ENCODE results near the gene ANKRD30B. TPM values are rescaled to one million over a fixed set of nuclear protein-coding genes. Genes with fewer than 3 reads are reported as not detected.

Gene ANKRD30B
- total RNA-seq, 1 experiment from 2014 or later: not detected

- POLR2A ChIA-PET: no interaction called here
- in situ Hi-C loops (cut with HindIII; ENCODE audit: low pct_unique_long_range_greater_than_20kb, low sequenced_read_pairs): no loop called here
- no peak for ATAC-seq
These were observed 21.4 kb downstream of the ANKRD30B start for GRCh38 chr18:14769381-14769780.

GRCh38 chr18:14776801-14777200 is 28.8 kb downstream of the ANKRD30B start:
- CTCF ChIA-PET: no interaction called here
- Histone ChIP-seq H3K4me3 (ENCODE audit: low read depth in 2 of 2, low read length in 2 of 2) (no peak overlapping the region), H3K9me3 (ENCODE audit: control insufficient read depth, insufficient read depth, low read depth, low read length) (no peaks in the 10 kb centered on the region), H3K27ac (ENCODE audit: low read length) (no peak overlapping the region), H3K4me1 (ENCODE audit: control insufficient read depth, insufficient read depth, low read length) (no peaks in the 10 kb centered on the region), H3K36me3 (ENCODE audit: control insufficient read depth, insufficient read depth, low read length) (no peaks in the 10 kb centered on the region), H3K27me3 (ENCODE audit: control insufficient read depth, insufficient read depth, low read length) (no peaks in the 10 kb centered on the region)
- DNase-seq (ENCODE audit: low read depth, low spot score): no peak
- intact Hi-C loops (cut with micrococcal nuclease; ENCODE audit: unreplicated experiment) (no loop called here), in situ Hi-C loops (cut with HindIII; ENCODE audit: low pct_unique_long_range_greater_than_20kb, low sequenced_read_pairs) (no loop called here)
- POLR2A ChIA-PET: no interaction called here
- ATAC-seq: no peak
- TF ChIP-seq SIN3A (IDR thresholded peaks at IDR 0.05; ENCODE audit: borderline replicate concordance, insufficient read depth, low read depth, low read length): no peak
- TF ChIP-seq REST (IDR thresholded peaks at IDR 0.05; ENCODE audit: insufficient read depth in 1 of 2, low read depth in 2 of 2, low read length in 1 of 2): no peak
- TF ChIP-seq POLR2AphosphoS5 (IDR thresholded peaks at IDR 0.05; ENCODE audit: low read depth, low read length): no peak
- TF ChIP-seq TCF7L2 (IDR thresholded peaks at IDR 0.05; ENCODE audit: low read depth, low read length): no peak
- no peak for TF ChIP-seq CTCF (IDR thresholded peaks at IDR 0.05)
- BruUV-seq (replicated peaks): no TSS peak

More at GRCh38 chr18:14769381-14769780, 21.4 kb downstream of the ANKRD30B start:
- H3K36me3 ChIP-seq (ENCODE audit: control insufficient read depth, insufficient read depth, low read length): no peaks in the 10 kb centered on the region
- no peak for TF ChIP-seq POLR2AphosphoS5 (IDR thresholded peaks at IDR 0.05; ENCODE audit: low read depth, low read length)
- intact Hi-C loops (cut with micrococcal nuclease; ENCODE audit: unreplicated experiment): no loop called here
- H3K9me3 ChIP-seq (ENCODE audit: control insufficient read depth, insufficient read depth, low read depth, low read length): no peaks in the 10 kb centered on the region
- CTCF ChIA-PET: no interaction called here
- no peak overlapping the region for H3K27ac ChIP-seq (ENCODE audit: low read length)
- BruUV-seq (replicated peaks): no TSS peak
- no peaks in the 10 kb centered on the region for H3K4me1 ChIP-seq (ENCODE audit: control insufficient read depth, insufficient read depth, low read length)
- no peak overlapping the region for H3K4me3 ChIP-seq (ENCODE audit: low read depth in 2 of 2, low read length in 2 of 2)
- no peaks in the 10 kb centered on the region for H3K27me3 ChIP-seq (ENCODE audit: control insufficient read depth, insufficient read depth, low read length)
- no peak for DNase-seq (ENCODE audit: low read depth, low spot score)

GRCh38 chr18:14781671-14782070 is 33.7 kb downstream of the ANKRD30B start:
- Histone ChIP-seq H3K4me3 (ENCODE audit: low read depth in 2 of 2, low read length in 2 of 2) (no peak overlapping the region), H3K27ac (ENCODE audit: low read length) (no peak overlapping the region), H3K27me3 (ENCODE audit: control insufficient read depth, insufficient read depth, low read length) (no peaks in the 10 kb centered on the region), H3K36me3 (ENCODE audit: control insufficient read depth, insufficient read depth, low read length) (no peaks in the 10 kb centered on the region), H3K4me1 (ENCODE audit: control insufficient read depth, insufficient read depth, low read length) (no peaks in the 10 kb centered on the region), H3K9me3 (ENCODE audit: control insufficient read depth, insufficient read depth, low read depth, low read length) (no peaks in the 10 kb centered on the region)
- intact Hi-C loops (cut with micrococcal nuclease; ENCODE audit: unreplicated experiment): no loop called here
- CTCF ChIA-PET: interaction anchor here (0.6 kb wide), 1 partner anchor 1626 kb away, joined by 3 read pairs; no protein-coding TSS in a partner anchor
- ATAC-seq (no peak), DNase-seq (ENCODE audit: low read depth, low spot score) (no peak)
- TF ChIP-seq CTCF (IDR thresholded peaks at IDR 0.05): no peak
- no peak for TF ChIP-seq REST (IDR thresholded peaks at IDR 0.05; ENCODE audit: insufficient read depth in 1 of 2, low read depth in 2 of 2, low read length in 1 of 2)
- TF ChIP-seq POLR2AphosphoS5 (IDR thresholded peaks at IDR 0.05; ENCODE audit: low read depth, low read length): no peak
- TF ChIP-seq TCF7L2 (IDR thresholded peaks at IDR 0.05; ENCODE audit: low read depth, low read length): no peak
- TF ChIP-seq SIN3A (IDR thresholded peaks at IDR 0.05; ENCODE audit: borderline replicate concordance, insufficient read depth, low read depth, low read length): no peak
- no TSS peak for BruUV-seq (replicated peaks)
- POLR2A ChIA-PET: no interaction called here
- in situ Hi-C loops (cut with HindIII; ENCODE audit: low pct_unique_long_range_greater_than_20kb, low sequenced_read_pairs): no loop called here
